ENCODE results near the gene SUGP2.

GRCh38 chr19:18960370-18960769 lies 72.9 kb downstream of the SUGP2 start:
- TF ChIP-seq POLR2A (IDR thresholded peaks at IDR 0.05; ENCODE audit: low read depth, low read length) (no peak), POLR2AphosphoS5 (IDR thresholded peaks at IDR 0.05; ENCODE audit: low read depth, low read length) (no peak), TAF1 (IDR thresholded peaks at IDR 0.05; ENCODE audit: low read depth, low read length) (no peak), SPI1 (IDR thresholded peaks at IDR 0.05; ENCODE audit: low read depth, low read length) (no peak), POU2F2 (IDR thresholded peaks at IDR 0.05; ENCODE audit: low read depth, low read length) (no peak)

Data from GM12891 (cell line).